Neural cell (in vitro differentiated cells): Measurements from ENCODE around the gene ADRM1.

Experiments
- CTCF ChIP-seq: fragments of 450-650 bp; IDR thresholded peaks from 2 replicates; pipeline ENCODE4 v1.5.1; 2014; ENCODE audit warnings: antibody characterized with exemption, mild to moderate bottlenecking, moderate library complexity; ENCODE audit not compliant: poor library complexity, severe bottlenecking
- POLR2AphosphoS5 ChIP-seq: IDR thresholded peaks from 2 replicates; pipeline ENCODE4 v1.6.1; 2012
- RAD21 ChIP-seq: fragments of 450-650 bp; conservative IDR thresholded peaks from 2 replicates; pipeline ENCODE4 v1.6.1; 2014; ENCODE audit warnings: antibody characterized with exemption, mild to moderate bottlenecking, moderate library complexity

- TF ChIP-seq CTCF (no peak), RAD21 (no peak), POLR2AphosphoS5 (no peak)
Observed at GRCh38 chr20:62349556-62350097, 46.8 kb downstream of the ADRM1 start.
